A549 treated with RU486 at 1 μM for 4 hours (cell line): Measurements from ENCODE around the gene FBLN2. TPM values are rescaled to one million over a fixed set of nuclear protein-coding genes. Genes with fewer than 3 reads are reported as not detected.

Experiments used
- total RNA-seq: library from RNA; stranded (reverse); fragments of 200-300 nt; extraction: Qiagen RNA extraction; gene quantifications from 5 replicates; pipeline ENCODE4 v1.2.3, GENCODE V29; 2022; ENCODE audit warnings: low read depth

Gene FBLN2
- 1.6 to 3.4 TPM (median 2.5 TPM) in 5 replicates for total RNA-seq

DNA sequence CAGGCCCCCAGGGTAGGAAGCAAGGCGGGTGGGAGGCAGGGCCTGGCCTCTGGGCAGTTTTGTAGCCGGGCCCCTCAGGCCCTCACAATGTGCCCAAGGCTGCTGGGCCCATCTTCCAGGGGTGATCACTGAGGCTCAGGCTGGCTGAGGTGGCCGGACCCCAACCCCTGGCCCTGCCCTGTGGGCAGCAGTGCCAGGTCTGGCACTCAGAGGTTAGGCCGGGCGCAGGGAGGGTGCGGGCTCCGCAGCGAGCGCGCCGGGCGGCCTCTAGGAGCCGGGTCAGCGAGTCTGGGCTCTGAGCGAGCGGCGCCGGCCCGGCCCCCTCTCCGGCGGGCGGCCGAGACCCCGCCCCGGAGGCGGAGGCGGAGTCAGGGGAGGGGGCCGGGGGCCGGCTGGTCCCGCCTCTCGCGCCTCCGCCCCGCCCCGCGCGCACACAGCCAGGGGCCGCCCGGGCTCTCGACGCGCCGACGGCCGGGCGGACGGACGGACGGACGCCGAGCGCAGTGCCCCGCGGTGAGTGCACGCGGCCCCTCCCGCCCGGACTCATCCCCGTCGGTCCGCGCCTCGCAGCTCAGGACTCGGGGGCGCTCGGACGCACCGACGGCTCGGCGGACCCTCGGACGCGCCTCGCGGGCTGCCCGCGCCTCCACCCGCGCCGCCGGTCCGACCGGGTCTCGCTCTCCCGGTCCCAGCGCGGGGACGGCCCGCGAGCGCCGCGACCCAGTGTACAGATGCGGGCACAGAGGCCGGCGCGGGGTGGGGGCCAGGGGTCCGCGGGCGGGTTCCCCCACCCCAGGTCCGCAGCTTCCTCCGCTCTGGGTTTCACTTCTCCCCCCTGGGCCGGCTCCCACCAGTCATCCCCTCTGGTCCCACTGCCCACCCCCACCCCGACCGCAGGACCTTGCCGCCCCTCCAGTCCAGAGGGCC, at the start of gene FBLN2:
TSS of gene FBLN2 (plus strand) at position 430 of the 927 bp plus-strand sequence. CDS start 21,231 bp downstream, outside the sequence.

Other genes with a start within 250 kb of the FBLN2 start
- 28.6 to 40.7 TPM (median 37.5 TPM) in 5 replicates for gene NUP210, start 128.8 kb upstream of the FBLN2 start, total RNA-seq
- 5.3 to 8.4 TPM (median 7.3 TPM) in 5 replicates for gene HDAC11, start 68.8 kb upstream of the FBLN2 start, total RNA-seq